AG04449 (cell line): Measurements from ENCODE around the gene MDFI.

Source experiments
- CTCF ChIA-PET: fragments of 350-600 bp; formaldehyde crosslinking; extraction: SDS; loops from one replicate; lab custom pipeline; 2021; ENCODE audit warnings: antibody characterized with exemption; lab: Yijun Ruan, JAX
- POLR2A ChIA-PET: fragments of 400-600, 350-600 bp; formaldehyde crosslinking; extraction: SDS; loops from one replicate; lab custom pipeline; 2020; ENCODE audit warnings: antibody characterized with exemption, inconsistent platforms; lab: Yijun Ruan, JAX
- DNase-seq: peaks from one replicate; pipeline ENCODE4 v3.0.0-alpha.2; 2010; ENCODE audit warnings: low read depth, low spot score
- H3K4me3 ChIP-seq: 2 replicates; pipeline ENCODE4 v1.5.1; 2011; ENCODE audit warnings: low read depth, mild to moderate bottlenecking, control low read depth, low read length
- CTCF ChIP-seq: IDR thresholded peaks from one replicate; pipeline ENCODE4 v1.5.1; 2011; ENCODE audit warnings: mild to moderate bottlenecking, moderate library complexity, low read length, control low read depth, inconsistent platforms; ENCODE audit not compliant: insufficient read depth; ENCODE audit errors: missing control alignments

The MDFI gene

DNA sequence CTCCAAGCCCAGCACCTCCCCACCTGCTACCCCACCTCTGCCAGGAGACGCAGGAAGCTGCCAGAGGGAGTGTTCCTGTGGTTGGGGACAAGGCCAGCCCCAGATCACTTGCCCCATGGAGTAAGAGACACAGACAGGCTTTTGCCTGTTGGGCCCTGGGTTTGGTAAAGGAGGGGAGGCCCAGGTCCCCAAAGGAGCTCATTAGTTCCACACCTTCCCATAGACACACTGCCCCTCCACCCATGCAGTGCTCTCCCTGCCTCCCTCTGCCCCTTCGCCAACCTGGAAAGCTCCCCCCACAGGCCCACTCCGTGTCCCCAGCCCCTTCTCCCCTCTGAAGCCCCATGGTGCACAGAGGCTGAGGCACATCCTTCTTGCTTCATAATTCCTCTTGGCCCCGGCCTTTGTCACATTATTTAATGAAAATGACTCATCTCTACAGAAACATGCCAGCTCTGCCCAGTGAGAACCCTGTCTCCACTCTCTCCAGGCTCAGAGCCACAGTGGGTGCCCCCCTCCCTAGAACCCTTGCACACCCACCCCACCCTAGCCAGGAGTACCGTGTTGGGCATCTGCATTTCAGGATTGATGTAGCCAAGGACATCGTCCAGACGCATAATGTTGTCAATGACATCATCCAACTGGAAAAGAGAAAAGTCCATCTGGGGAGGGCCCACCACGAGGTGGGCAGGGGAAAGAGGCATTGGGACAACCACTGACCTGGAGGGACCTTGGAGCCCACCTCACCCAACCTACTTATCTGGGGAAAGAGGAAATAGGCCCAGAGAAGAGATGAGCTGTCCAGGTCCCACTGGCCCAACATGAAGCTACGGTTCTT lies 51.1 kb downstream of the MDFI start:
- DNase-seq: no peak
- ChIA-PET POLR2A (interaction anchor here (0.7 to 1.2 kb wide), 2 partner anchors 45 to 98 kb away, joined by 3 read pairs; partner anchors contain the start of gene TOMM6), CTCF (interaction anchor here (0.9 to 14.7 kb wide), 19 partner anchors 8 to 354 kb away, joined by 3 to 414 read pairs (median 4); no protein-coding TSS in a partner anchor)
- no peak overlapping the region for H3K4me3 ChIP-seq
- TF ChIP-seq CTCF: no peak

GRCh38 chr6:41690541-41691330 lies 52.5 kb downstream of the MDFI start:
- H3K4me3 ChIP-seq: no peak overlapping the region
- ChIA-PET POLR2A (no interaction called here), CTCF (interaction anchor here (1.1 to 14.7 kb wide), 8 partner anchors 9 to 322 kb away, joined by 3 to 414 read pairs (median 4); partner anchors contain the start of gene TOMM6)
- no peak for DNase-seq
- TF ChIP-seq CTCF: no peak

DNA sequence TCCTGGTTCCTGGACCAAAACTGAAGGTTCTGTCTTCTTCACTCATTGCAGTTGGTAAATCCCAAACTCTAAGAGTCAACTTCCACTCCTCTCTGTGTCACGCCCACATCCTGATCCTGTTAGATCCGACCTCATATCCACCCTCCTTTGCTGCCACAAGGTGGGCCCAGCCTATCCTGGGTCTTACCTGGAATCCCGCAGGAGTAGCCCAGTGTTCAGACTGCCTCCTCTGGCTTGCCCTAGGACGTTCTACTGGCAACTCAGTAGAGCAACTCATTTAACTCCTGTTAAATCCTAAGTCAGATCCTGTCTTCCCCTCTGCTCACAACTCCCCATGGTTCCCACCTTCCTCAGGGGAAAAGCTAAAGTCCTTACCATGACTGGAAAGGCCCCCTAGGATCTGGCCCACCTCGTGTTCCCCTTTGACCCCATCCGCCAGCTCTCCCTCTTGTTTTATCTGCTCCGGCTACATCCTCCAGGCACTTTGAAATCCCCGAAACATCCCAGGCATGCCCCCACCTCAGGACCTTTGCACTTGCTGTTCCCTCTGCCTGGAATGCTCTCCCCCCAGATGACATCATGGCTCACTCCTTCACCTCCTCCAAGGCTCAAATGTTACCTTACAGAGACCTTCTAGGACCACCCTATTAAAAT lies 53.3 kb downstream of the MDFI start:
- no peak overlapping the region for H3K4me3 ChIP-seq
- POLR2A ChIA-PET: no interaction called here
- TF ChIP-seq CTCF: no peak
- no peak for DNase-seq
- CTCF ChIA-PET: interaction anchor here (1.0 to 14.7 kb wide), 9 partner anchors 6 to 323 kb away, joined by 3 to 414 read pairs (median 3); partner anchors contain the start of gene TOMM6

DNA sequence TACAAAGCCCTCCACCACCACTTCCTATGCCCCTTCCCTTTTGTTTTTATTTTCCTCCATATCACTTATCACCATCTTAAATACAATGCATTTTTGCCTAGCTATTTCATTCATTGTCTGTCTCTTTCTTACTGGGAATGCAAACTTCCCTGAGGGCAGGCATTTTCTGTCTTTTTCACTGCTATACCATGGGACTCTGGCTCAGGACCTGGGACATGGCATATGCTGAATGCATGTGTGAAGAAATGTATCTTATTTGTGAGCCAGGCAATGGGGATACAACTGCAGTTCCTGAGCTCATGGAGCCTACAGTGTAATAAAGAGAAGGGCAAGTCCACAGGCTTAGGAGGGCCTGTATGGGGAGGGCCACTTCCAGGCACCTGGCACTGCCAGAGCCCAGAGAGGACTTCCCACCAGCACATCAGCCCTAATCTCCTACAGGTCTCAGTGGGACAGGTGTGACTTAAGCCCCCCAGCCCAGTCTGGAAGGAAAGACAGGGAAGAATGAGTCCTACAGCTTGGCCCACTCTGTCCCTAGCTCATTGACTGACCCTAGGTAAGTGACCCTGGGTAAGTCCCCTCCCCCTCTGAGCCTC lies 53.9 kb downstream of the MDFI start:
- DNase-seq: no peak
- no peak for TF ChIP-seq CTCF
- POLR2A ChIA-PET: no interaction called here
- CTCF ChIA-PET: interaction anchor here (1.0 to 14.7 kb wide), 9 partner anchors 7 to 323 kb away, joined by 3 to 414 read pairs (median 3); no protein-coding TSS in a partner anchor
- H3K4me3 ChIP-seq: no peak overlapping the region

GRCh38 chr6:41692730-41693129 lies 54.5 kb downstream of the MDFI start:
- TF ChIP-seq CTCF: no peak
- CTCF ChIA-PET: interaction anchor here (0.9 to 14.7 kb wide), 7 partner anchors 7 to 324 kb away, joined by 3 to 414 read pairs (median 4); partner anchors contain the start of gene TOMM6
- no peak for DNase-seq
- POLR2A ChIA-PET: no interaction called here
- no peak overlapping the region for H3K4me3 ChIP-seq
